SKM-1 (cell line): Measurements from ENCODE around the gene FOSL2.

Experiments
- DNase-seq: peaks from one replicate; lab custom pipeline; 2025; ENCODE audit not compliant: unreplicated experiment; lab: John Stamatoyannopoulos, UW

The FOSL2 gene

DNA sequence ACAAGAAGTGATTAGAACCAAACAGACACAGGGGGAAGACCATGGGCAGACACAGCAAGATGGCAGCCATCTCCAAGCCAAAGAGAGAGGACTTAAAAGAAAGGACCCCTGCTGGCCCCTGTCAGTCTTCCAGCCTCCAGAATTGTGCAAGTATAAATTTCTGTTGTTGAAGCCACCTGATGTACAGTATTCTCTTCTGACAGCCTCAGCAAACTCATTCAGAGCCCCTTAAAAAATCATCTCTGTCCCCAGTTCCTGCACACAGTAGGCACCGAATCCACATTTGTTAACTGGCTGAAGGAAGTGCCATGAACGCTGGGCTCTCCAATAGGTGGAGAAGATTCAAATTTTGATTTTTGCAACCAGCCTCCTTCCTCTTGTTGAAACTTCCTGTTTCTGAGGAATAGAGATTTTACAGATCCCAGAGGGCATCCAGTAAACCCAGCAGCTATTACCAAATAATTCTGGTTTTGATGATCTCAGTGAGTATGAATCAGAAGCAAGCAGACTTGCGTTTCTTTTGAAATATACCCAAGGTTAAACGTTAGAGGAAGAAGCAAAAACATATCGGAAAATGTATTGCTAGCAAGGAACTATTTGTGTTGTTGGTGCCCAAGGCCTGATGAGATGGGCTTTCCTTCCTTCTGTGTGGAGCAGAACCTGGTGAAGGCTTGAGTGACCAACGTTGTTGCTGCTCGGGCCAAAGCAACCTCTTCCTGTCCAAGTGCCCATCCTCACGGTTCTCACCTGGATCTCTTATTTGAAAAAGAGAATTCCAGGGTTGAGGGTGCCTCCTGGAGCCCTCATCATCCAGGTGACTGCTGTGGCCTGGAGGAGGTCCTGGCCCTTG is 55.5 kb downstream of the FOSL2 start:
- peak; percentile 92 for DNase-seq

DNA sequence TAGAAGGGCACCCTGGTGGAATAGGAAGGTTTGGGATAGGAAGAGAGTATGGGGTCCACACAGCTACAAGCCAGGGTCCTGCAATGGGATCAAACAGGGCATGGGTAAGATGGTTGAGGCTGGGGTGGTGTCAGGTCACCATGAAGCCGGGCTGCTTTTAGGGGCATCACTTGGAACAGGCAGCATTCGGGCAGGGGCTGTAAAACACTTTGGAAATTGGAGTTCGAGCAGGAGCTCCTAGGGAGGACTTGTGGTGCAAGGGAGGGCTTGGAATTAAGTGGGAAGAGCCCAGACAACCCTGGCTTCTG is 56.1 kb downstream of the FOSL2 start:
- DNase-seq = no peak

DNA sequence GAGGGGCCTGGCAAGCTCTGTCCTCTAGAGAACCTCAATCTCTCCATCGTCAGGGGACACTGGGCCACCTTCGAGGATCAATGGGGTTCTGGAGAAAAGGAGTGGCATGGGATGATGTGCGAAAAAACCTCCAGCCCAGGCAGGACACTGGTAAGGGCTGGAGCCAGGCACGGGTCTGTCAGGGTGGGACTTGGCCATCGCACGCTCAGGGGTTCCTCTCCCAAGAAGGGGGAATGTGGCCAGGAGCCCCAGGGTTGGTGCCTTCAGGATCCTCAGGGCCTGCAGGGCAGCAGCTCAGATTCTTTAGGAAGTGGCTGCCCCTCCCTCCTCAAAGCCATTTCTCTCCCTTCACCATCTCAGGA is 56.4 kb downstream of the FOSL2 start:
- DNase-seq = no peak

DNA sequence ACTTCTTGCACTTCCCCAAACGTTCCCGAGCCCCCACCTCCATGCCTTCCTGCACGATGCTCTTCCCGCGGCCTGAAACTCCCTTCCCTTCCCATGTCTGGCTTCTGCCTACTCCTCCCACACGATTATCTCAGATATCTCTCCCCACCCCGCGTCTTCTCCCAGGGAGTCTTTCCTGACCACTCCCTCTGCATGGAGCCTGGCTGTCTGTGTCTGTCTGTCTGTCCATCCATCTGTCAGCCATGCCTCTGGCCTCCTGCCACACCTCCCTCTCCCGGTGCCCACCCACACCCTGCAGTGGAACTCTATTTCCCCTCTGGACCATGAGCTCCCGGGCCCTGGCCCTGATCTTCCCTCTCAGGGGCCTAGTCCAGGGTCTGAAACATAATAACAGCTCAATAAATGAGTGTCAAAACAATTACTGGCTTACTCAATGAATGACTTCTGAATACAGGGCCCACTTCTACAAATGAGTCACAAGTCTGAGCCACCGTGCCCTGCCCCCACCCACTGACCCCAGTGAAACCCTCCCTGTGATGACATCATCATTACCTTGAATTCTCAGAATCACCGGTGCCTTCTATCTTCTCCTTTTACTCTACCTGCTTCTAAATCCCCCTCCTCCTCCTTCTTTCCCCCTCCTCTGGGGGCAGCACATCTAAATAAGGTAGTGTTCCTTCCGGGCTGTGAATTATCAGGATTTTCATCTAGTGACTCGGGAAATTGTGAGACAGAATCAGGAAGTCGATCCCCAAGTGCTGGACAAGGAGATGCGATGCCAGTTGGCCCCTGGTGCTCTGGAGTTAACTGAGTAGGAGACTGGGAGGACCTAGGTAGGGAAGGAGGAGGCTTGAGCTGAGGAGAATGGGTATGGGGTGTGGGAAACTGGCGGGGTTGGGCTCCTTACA is 57.1 kb downstream of the FOSL2 start:
- no peak for DNase-seq

DNA sequence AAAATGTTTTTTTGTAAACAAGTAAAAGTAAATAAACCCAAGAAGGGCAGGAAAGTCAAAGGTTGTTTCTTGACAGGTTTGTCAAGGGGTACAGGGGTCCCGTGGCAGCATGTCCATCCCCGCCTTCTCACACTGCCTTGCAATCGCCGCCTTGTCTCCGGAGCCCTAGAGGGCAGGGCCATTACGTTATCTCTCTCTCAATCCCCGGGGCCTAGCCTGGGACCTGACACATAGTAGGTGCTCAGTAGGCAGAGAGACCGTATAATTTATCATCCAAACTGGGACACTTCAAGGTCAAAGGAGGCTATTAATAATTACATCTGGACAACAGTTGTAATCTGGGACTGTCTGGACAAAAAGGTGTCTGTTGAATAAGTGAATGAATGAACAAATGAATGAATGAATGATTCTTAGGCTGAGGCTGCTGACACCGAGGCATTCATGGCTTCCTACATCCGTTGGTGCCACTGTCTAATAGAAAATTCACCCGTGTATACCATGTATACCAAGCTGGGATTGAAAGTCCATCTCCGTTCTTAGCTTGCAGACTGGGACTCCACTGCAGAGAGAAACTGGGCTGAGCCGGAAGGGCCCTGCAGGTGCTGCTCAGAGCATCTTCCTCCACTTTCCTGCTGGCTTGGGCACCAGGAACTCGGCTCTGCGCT is 58.4 kb downstream of the FOSL2 start:
- DNase-seq = no peak

DNA sequence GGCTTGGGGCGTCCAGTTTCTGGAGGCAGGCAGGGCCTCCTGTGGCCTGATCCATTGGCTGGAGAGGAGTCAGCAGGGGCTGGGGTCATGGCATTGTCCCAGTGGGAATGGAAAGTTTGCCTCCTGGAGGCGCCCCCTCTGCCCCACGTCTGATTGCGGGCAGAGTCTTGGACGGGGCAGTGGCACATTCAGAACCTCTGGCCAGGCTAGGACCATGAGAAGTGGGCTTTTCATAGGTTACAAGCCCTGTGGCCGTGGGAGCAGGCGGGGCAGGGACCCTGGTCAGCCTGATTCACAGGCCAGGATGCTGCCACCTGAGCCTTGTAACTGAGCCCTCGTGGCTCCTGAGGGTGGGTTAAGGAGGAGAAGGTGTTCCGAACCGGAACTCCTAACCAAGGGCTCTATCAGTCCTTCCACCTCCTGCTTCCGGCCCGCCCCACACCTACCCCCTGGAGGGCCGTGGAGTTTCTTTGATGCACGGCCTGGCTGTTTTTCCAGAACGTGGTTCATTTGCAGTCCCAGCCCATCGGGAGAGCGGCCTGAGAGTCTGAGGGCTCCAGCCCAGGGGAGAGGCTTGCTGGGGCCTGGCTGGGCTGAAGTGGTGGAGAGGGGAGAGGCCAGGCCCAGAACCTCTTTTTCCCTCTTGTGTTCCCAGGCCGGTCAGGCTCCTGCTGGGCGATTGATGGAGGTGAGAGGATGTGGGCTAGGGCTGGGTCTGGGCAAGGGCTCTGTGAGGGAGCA is 59.3 kb downstream of the FOSL2 start:
- no peak for DNase-seq

DNA sequence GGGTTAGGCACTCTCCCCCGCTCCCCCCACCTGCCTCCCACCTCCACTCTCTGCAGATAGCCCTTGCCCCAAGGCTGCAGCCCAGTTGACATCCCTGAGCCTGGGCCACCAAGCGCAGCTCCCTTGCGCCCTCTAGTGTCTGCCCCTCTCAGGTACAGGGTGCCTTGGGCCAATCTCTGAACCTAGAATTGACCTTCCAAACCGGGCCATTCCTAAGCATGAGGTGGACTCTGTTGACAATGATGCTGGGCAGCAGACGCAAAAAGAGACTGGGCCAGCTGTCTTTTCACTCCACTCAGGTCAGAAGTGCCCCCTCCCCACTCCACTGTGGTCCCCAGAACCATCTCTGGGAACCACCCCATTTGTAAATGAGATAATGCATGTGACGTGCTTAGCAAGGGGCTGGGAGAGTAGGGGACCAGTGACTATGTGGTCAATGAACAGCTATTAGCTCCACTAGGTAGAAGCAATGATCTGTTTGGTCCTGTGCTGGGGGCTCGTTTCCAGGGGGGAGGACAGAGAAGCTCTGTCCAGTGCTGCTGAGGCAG is 60.0 kb downstream of the FOSL2 start:
- no peak for DNase-seq

DNA sequence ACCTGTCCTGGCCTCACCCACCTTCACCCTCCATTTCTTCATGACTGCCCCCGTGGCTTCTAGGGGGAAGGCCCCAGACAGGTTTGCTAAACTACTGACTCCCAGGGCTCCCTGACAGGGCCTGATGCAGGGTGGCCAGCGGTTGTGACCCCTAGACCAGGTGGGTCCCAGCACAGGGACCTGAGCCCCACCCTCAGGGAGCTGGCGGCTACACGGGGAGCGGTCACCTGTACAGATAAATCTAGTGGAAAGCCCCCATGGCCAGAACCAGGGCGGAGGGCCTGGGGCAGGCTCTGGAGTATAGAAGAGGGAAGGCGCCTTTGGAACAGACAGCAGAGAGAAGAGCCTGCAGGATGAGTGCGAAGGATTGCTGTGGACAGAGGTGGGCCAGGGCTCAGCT is 60.7 kb downstream of the FOSL2 start:
- DNase-seq = no peak

DNA sequence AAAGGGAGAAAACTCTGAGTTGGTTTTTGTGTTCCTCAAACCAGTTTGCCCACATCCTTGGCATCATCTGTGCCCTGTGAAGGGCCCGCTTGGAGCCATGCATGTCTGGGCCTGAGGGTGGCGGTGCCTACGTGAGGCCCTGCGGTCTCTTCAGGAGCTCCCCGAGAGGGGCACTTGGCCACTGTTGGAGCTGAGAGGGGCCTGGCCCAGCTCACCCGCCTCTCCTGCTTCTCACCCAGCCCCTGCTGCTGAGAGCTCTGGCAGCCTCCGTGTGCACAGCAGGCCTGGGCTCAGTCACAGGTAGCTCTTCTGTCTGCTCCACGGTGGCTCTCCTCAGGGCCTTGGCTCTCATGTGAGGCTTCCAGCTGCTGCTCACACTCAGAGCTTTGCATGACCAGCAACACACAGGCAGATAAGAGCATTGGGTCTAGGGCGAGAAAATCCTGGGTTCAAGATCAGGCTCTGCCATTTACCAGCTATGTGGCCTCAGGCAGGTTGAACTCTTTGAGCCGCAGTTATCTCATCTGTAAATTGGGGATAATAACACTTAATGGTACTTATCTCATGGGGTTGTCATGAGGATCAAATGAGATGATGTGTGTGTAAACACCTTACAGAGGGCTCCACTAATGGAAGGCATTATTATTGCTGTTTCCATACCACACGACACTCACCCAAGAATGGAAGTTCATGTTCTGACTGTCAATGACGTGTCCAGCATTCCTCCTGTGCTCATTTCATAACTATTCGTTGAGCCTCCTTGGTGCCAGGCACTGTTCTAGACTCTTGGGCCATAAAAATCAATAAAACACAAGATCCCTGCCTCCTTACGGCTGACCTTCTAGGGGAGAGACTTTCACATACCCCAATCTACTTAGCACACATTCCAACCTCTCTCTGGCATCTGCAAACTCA is 61.6 kb downstream of the FOSL2 start:
- DNase-seq = no peak

DNA sequence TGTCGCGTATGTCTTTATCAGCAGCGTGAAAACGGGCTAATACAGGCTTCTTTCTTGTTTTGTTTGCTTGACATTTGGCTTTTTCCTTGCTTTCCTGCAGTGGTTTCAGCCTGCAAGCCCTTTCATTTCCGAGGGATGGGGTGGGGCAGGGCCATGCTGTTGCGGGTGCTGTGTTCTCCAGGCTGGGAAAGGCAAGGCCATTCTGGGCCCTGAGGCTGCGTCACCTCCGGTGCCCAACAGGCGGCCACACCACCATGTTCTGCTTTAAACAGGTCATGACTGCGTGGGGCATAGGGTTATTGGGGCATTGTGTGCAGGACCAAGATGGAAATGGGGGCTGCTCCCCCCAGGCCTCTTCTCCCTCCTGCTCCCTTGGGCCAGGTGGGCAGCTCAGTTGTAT is 64.6 kb downstream of the FOSL2 start:
- no peak for DNase-seq

DNA sequence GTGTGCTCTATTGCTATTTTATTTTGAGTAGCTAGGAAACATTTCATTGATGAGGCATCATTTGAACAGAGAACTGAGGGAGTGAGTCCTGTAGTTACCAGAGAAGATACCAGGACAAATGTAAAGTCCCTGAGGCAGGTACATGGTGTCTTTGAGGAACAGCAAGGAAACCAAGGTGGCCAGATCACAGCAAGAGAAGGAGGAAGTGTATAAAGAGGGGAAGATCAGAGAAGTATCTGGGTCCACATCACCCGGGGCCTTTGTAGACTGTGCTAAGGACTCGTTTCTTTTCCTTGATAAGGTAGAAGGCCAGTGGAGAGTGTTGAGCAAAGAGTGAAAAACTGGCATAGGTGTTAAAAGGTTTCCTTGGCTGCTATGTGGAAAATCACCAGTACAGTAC is 68.4 kb downstream of the FOSL2 start:
- no peak for DNase-seq

DNA sequence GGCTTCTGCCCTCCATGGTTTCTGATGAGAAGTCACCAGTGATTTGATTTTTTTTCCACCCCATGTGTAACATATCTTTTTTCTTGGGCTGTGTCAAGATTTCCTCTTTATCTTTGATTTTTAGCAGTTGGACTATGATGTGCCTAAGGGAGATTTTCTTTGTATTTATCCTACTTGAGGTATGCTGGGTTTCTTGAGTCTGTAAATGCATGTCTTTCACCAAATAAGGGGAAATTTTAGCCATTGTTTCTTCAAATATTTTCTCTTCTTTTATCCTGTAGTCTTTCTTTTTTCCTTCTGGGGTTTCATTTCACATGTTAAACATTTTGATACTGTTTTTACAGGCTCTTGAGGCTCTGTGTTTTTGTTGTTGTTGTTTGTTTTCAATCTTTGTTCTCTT is 69.5 kb downstream of the FOSL2 start:
- DNase-seq = no peak

DNA sequence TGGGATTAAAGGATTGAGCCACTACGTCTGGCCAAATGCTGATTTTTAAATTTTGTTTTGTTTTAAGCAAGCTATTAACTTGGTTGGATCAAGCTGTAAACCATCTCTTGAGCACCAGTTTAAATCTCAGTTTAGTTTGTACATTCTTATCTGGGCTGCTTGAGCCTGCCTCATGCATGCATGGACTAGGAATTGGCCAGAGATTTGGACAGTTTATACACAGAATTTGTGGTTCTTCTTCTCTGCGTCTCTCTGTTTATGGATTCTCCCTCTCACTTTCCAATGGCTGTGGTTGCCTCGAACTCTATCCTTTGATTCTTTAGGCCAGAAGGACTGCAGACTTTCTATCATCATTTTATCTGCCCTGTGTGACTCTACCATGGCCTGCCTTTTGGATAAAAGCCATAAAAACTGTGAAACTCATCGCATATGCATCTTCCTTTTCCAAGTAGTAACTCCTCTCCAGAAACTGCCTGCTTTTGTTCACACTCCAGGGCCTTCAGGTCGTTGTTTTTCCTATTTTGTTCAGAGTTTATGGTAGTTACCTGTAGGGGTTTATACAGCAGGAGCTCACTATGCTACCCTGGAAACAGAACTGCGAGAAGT is 70.7 kb downstream of the FOSL2 start:
- no peak for DNase-seq

DNA sequence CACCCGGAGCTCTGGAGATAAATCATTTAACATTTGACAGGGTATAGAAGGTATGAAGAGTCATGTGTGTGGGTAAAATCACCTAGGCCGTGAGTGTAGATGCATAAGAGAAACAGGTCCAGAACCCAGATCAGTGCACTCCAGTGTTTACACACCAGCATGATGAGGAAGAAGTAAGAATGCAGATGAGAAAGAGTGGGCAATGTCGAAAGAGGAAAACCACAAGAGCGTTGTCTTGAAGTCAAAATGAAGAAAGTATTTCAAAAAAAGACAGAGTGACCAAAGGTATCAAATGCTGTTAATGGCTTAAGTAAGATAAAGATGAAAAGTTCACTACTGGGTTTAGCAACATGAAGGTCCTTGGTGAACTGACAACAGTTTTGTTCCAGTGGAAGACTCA is 71.2 kb downstream of the FOSL2 start:
- peak; percentile 84 for DNase-seq

DNA sequence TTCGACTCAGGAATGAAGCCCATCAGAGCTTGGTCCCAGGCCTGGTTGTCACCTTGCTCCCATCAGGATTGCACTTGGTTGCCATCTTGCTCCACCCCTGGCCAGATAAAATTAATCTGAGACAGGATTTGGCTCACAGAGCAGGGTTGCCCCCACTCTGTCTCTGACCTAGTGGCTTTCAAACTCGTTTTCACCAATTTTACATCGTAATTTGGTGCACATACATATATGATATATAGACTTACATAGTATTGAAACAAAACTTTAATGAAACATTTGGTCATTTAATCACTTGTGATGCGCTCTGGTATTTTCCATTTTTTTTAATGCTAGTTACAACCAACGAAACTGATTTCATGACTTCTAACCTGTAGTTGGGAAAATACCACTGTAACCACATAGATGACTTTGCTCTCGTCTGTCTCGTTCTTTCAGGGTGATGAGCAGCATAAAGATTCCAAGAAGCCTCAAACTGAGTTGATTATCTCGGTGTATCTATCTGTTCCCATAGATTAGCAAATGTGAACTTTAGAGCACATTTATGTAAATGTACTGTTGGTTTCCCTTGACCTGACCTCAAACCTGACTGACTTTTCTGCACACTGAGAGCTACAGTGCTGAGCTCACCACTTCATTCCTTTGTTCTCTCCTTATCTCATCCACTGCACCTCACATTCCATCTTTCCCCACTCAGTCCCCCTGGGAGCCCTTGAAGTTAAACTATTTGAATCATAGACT is 72.7 kb downstream of the FOSL2 start:
- DNase-seq = no peak
